ENCODE results near the gene FAF1. TPM values are rescaled to one million over a fixed set of nuclear protein-coding genes. Genes with fewer than 3 reads are reported as not detected.

FAF1 gene
- total RNA-seq, 1 donor from 2014 or later, result 47.8 TPM

DNA sequence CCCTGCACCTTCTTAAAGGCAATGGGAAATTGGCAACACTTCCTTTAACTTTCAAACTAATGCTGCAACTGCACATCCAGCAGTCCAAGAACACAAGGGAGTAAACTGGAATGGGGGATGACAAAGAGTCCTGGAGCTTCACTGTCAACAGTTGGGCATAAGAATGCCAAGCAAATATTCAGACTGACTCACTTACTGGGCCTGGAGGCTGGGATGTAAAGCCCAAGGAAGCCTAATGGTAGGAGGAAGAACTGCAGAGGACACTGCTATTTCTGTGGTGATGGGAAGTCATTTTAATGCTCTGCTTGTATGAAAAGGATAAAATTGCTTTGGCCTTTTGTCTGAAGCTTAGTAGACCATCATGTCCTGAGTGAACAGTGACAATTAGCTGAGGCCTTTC lies 521.1 kb downstream of the FAF1 start:
- DNase-seq (ENCODE audit: low spot score), result no peak

- DNase-seq (ENCODE audit: low spot score), result no peak
Observed at GRCh38 chr1:50436489-50436888, 523.6 kb downstream of the FAF1 start.

GRCh38 chr1:50430010-50430405 lies 530.1 kb downstream of the FAF1 start:
- no peak for DNase-seq (ENCODE audit: low spot score)

DNA sequence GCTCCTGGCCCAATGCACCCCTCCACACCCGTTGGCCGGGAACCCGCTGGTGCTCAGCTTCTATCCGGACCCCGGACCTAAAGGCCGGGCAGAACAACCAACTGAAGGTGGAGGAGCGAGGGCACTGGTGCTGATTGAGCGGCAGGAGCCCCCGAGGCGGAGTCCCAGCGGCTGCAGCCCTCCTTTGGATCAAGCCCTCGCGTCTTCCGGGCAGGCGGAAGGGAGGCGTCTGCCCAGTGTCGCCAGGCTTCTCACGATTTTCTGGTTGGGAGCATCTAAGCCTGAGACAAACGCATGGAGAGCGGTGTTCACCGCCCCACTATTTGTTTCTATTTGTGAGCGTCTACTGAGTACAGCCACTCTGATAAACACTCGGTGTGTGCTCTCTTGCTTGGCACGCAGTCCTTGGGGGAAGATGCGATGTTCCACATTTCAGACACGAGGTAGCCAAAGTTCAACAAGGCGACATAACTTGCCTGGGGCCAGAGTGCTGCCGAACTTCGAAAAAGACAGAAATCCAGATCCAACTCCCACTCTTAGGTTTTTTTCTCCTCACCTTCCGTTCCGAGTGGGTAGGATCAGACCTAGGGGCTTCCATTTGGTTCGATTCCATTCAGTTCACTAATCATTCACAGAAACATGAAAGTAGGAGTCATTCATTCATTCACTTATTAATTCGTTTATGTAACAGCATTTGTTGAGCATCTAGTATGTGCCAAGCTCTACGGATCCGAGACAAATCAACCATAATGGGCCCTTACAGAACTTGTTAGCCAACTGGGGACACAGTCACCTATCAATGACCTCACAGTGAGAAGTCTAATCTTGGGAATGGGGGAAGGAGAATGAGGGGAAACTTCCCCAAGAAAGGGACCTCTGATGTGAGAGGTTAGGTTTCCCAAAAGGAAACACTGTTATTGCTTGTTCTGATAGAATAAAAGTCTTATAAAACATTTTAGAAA lies 532.0 kb downstream of the FAF1 start:
- DNase-seq (ENCODE audit: low spot score), result no peak

GRCh38 chr1:50427086-50427817 lies 532.8 kb downstream of the FAF1 start:
- DNase-seq (ENCODE audit: low spot score), result no peak

GRCh38 chr1:50426702-50427085 lies 533.4 kb downstream of the FAF1 start:
- DNase-seq (ENCODE audit: low spot score), result no peak

DNA sequence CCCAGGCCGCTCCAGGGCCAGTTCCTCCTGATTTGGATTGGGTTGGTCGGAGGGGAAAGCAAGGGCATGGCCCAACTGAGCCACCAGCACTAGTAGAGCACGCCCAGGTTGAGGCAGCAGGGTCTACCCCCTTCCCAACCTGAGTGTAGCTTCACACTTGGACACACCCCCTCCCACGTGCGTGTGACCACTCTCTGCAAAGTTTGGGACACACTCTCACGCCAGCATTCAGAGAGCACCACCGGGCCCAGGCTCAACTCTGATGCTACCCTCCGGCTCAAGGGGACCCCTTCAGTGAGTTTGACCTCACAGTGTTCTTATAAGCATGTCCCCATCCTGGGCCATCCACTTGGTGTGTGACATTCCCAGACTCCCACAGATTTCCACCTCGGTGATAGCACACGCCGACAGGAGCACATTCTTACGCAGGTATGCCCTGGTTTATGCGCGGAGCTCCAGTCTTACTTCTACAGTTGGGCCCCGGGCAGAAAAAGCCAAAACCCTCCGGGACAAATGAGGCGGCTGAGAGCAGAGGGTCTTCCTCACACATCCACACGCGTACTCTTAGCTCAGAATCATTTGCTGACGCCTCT lies 533.9 kb downstream of the FAF1 start:
- DNase-seq (ENCODE audit: low spot score), result no peak

DNA sequence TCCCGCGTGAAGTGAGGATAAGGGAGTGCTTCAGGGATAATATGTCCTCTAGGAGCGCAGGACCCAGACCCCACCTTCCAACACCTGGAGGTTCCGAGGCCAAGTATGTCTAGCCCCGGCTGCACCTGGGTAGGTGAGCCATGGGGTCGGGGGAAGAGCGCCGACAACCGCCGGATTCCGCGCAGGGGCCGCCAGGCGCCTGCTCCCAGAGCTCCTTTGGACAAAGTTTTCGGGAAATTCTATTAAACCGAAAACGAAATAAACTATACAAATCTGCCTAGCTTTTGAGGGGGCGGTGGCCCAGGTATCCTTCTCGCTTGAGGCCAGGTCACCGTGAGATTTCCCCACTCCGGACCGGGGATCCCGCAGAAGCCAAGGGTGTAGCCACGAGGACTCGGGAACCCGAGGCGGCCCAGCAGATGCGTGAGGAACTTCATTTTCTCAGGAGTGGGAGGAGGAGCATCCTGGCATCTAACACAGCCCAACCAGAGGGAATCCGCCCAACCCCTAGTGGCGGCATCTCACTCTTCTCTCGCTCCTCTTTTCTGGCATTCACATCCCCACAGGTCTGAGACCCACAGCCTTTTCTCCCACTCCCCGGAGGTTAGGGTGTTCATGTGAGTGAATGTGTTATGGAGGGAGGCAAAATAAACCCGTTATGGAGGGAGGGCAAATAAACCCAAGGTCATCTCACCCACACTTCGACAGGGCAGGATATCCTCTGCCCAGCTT lies 534.5 kb downstream of the FAF1 start:
- DNase-seq (ENCODE audit: low spot score), result no peak

DNA sequence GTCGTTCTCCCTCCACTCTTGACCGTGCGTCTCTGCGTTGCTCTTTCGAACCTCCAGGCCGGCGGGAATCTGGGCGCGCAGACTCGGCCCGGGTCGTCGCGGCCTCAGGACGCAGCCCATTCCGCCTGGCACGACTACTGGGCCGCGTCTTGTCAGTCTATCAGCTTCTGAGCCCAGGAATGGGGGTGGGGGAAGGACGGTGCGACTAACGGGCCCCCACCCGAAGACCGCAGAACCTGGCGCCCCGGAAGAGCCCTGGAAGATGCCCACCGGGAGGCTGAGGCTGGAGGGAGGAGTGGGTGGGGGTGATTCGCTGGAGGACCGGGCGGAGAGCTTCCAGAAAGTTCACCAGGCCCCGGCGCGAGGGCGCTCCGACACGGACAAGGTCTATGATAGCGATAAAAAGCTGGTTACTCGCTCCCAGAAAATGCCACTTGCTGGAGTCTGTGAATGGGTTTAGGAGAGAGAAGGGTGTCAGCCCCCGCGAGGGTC lies 535.1 kb downstream of the FAF1 start:
- DNase-seq (ENCODE audit: low spot score), result no peak

- DNase-seq (ENCODE audit: low spot score), result no peak
Observed at GRCh38 chr1:50424045-50424883, 535.8 kb downstream of the FAF1 start.

GRCh38 chr1:50423670-50424000 lies 536.4 kb downstream of the FAF1 start:
- DNase-seq (ENCODE audit: low spot score), result no peak

- no peak for DNase-seq (ENCODE audit: low spot score)
Observed at GRCh38 chr1:50422946-50423669, 537.0 kb downstream of the FAF1 start, which contains the start of gene DMRTA2. Gene DMRTA2 (minus strand): TSS chr1:50423443. CDS start chr1:50421536, 1,907 bp downstream.

DNA sequence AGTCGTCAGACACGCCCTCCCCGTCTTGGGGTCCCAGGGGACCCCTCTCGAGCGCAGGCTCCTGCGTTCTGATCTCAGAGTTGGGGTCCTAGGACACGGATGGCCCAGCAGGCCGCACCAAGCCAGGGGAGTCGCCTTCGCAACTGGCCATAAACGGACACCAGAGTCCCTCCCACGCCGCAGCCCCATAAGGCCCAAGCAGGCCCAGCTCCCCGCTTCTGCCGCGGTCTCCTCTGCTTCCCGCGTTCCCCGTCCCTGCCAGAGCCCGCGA lies 537.5 kb downstream of the FAF1 start:
- no peak for DNase-seq (ENCODE audit: low spot score)

- no peak for DNase-seq (ENCODE audit: low spot score)
Observed at GRCh38 chr1:50421768-50422674, 538.0 kb downstream of the FAF1 start.

- DNase-seq (ENCODE audit: low spot score), result no peak
Observed at GRCh38 chr1:50421366-50421748, 538.7 kb downstream of the FAF1 start.

GRCh38 chr1:50420689-50421365 lies 539.2 kb downstream of the FAF1 start:
- DNase-seq (ENCODE audit: low spot score), result no peak

DNA sequence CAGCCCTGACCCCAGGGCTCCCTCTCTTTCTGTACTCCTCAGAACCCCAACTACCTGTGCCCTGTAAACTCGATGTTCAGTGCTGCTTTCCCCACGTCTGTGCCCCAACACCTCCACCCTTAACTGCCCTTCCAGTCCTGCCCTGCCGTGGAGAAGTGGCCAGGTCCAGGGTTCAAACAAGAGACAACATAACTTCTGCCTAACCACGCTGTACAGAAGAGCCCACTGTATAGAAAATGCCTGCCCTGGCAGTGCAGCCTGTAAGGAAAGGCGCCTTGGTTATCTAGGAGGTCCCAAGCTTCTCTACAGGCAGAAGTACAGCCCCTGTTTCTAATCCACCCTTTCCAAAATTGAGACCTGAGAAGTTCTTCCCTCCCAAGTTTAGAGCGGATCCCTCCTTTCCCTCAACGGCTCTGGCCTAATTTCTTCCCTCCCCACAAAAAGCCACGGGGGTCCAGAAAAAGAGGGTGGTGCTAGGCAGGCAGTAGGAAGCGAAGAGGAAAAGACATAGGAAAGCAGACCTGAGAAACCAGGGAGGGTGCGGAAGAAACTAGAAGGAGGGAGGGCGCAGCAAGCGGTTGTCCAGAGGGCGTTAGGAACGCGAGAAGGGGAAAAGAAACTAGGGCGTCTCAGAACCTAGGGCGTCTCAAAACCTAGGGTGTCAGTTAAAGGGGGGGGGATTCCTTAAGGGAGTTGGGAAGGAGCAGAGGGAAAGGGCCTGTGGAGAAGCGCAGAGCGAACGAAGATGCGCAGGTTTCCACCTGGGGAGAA lies 540.0 kb downstream of the FAF1 start:
- no peak for DNase-seq (ENCODE audit: low spot score)
